Measurements from ENCODE around the gene PREP.
A peak's percentile ranks its signal among the peaks of the same experiment; 100 is the strongest.

The PREP gene

GRCh38 chr6:105320271-105320670 lies 82.6 kb downstream of the PREP start:
- TF ChIP-seq GATA1 (IDR thresholded peaks at IDR 0.05; ENCODE audit: low read depth, low read length) (no peak), POLR2A (IDR thresholded peaks at IDR 0.05; ENCODE audit: low read length) (no peak)
- no peak for DNase-seq

GRCh38 chr6:105319331-105319730 lies 83.6 kb downstream of the PREP start:
- TF ChIP-seq GATA1 (IDR thresholded peaks at IDR 0.05; ENCODE audit: low read depth, low read length) (no peak), POLR2A (IDR thresholded peaks at IDR 0.05; ENCODE audit: low read length) (no peak)
- no peak for DNase-seq

GRCh38 chr6:105318660-105319059 lies 84.2 kb downstream of the PREP start:
- no peak for DNase-seq
- TF ChIP-seq POLR2A (IDR thresholded peaks at IDR 0.05; ENCODE audit: low read length): no peak
- no peak for TF ChIP-seq GATA1 (IDR thresholded peaks at IDR 0.05; ENCODE audit: low read depth, low read length)

- DNase-seq: peak; percentile 6 to 17
These were observed 85.0 kb downstream of the PREP start for GRCh38 chr6:105317607-105318533.

GRCh38 chr6:105313211-105313610 lies 89.7 kb downstream of the PREP start:
- TF ChIP-seq POLR2A (IDR thresholded peaks at IDR 0.05; ENCODE audit: low read length): no peak
- no peak for TF ChIP-seq GATA1 (IDR thresholded peaks at IDR 0.05; ENCODE audit: low read depth, low read length)
- no peak for DNase-seq

More at GRCh38 chr6:105317607-105318533, 85.0 kb downstream of the PREP start:
- TF ChIP-seq GATA1 (IDR thresholded peaks at IDR 0.05; ENCODE audit: low read depth, low read length) (no peak), POLR2A (IDR thresholded peaks at IDR 0.05; ENCODE audit: low read length) (no peak)

GRCh38 chr6:105310947-105311346 lies 91.9 kb downstream of the PREP start:
- TF ChIP-seq POLR2A (IDR thresholded peaks at IDR 0.05; ENCODE audit: low read length) (no peak), GATA1 (IDR thresholded peaks at IDR 0.05; ENCODE audit: low read depth, low read length) (no peak)

GRCh38 chr6:105310371-105310770 lies 92.5 kb downstream of the PREP start:
- TF ChIP-seq GATA1 (IDR thresholded peaks at IDR 0.05; ENCODE audit: low read depth, low read length) (no peak), POLR2A (IDR thresholded peaks at IDR 0.05; ENCODE audit: low read length) (no peak)
- no peak for DNase-seq

More at GRCh38 chr6:105310947-105311346, 91.9 kb downstream of the PREP start:
- no peak for DNase-seq

GRCh38 chr6:105308840-105309239 lies 94.0 kb downstream of the PREP start:
- TF ChIP-seq GATA1 (IDR thresholded peaks at IDR 0.05; ENCODE audit: low read depth, low read length): no peak
- TF ChIP-seq POLR2A (IDR thresholded peaks at IDR 0.05; ENCODE audit: low read length): no peak
- no peak for DNase-seq

GRCh38 chr6:105305521-105305920 lies 97.4 kb downstream of the PREP start:
- TF ChIP-seq POLR2A (IDR thresholded peaks at IDR 0.05; ENCODE audit: low read length): no peak
- no peak for TF ChIP-seq GATA1 (IDR thresholded peaks at IDR 0.05; ENCODE audit: low read depth, low read length)
- DNase-seq: no peak

GRCh38 chr6:105304825-105305224 lies 98.1 kb downstream of the PREP start:
- TF ChIP-seq GATA1 (IDR thresholded peaks at IDR 0.05; ENCODE audit: low read depth, low read length): no peak
- TF ChIP-seq POLR2A (IDR thresholded peaks at IDR 0.05; ENCODE audit: low read length): no peak
- DNase-seq: no peak

- no peak for DNase-seq
- no peak for TF ChIP-seq POLR2A (IDR thresholded peaks at IDR 0.05; ENCODE audit: low read length)
- no peak for TF ChIP-seq GATA1 (IDR thresholded peaks at IDR 0.05; ENCODE audit: low read depth, low read length)
These were observed 98.5 kb downstream of the PREP start for GRCh38 chr6:105304366-105304765.

GRCh38 chr6:105302617-105303128 lies 100.2 kb downstream of the PREP start:
- TF ChIP-seq GATA1 (IDR thresholded peaks at IDR 0.05; ENCODE audit: low read depth, low read length) (no peak), POLR2A (IDR thresholded peaks at IDR 0.05; ENCODE audit: low read length) (no peak)
- no peak for DNase-seq

- no peak for TF ChIP-seq GATA1 (IDR thresholded peaks at IDR 0.05; ENCODE audit: low read depth, low read length)
- TF ChIP-seq POLR2A (IDR thresholded peaks at IDR 0.05; ENCODE audit: low read length): no peak
- DNase-seq: no peak
These were observed 100.9 kb downstream of the PREP start for GRCh38 chr6:105301756-105302616.

GRCh38 chr6:105301072-105301503 lies 101.8 kb downstream of the PREP start:
- no peak for DNase-seq
- no peak for TF ChIP-seq GATA1 (IDR thresholded peaks at IDR 0.05; ENCODE audit: low read depth, low read length)
- TF ChIP-seq POLR2A (IDR thresholded peaks at IDR 0.05; ENCODE audit: low read length): no peak
